ENCODE measurements around the gene CER1. TPM values are rescaled to one million over a fixed set of nuclear protein-coding genes. Genes with fewer than 3 reads are reported as not detected.

The CER1 gene
- total RNA-seq, 2 experiments from 2014 or later = not detected

GRCh38 chr9:14670718-14671117 is 51.8 kb downstream of the CER1 start:
- ChIA-PET POLR2A (no interaction called here), CTCF (no interaction called here)

Other genes with a start within 250 kb of the CER1 start
- gene ZDHHC21, start 29.3 kb downstream of the CER1 start, total RNA-seq = 1 to 10 TPM; 6.6 to 7.5 TPM
- not detected for gene FREM1, start 187.7 kb upstream of the CER1 start, total RNA-seq